ENCODE results near the gene ADGB.

DNA sequence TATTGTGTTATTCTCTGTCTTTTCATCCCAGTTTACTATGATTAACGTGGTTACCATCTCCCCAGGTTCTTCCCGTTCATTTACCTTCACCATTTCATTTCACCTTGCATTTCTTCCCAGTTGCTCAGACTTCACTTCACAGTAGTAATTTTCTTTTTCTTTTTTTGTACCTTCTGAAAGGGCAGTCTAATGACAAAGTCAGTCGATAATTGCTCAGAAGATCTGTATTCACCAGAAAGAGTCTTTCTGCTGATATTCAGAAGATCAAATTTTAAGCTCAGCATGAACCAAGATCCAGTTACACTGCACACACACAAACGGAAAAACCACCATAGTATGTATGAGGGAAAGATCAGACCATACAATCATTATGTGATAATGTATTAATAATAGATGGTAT is 265.5 kb downstream of the ADGB start:
- TF ChIP-seq, protein P1, sequence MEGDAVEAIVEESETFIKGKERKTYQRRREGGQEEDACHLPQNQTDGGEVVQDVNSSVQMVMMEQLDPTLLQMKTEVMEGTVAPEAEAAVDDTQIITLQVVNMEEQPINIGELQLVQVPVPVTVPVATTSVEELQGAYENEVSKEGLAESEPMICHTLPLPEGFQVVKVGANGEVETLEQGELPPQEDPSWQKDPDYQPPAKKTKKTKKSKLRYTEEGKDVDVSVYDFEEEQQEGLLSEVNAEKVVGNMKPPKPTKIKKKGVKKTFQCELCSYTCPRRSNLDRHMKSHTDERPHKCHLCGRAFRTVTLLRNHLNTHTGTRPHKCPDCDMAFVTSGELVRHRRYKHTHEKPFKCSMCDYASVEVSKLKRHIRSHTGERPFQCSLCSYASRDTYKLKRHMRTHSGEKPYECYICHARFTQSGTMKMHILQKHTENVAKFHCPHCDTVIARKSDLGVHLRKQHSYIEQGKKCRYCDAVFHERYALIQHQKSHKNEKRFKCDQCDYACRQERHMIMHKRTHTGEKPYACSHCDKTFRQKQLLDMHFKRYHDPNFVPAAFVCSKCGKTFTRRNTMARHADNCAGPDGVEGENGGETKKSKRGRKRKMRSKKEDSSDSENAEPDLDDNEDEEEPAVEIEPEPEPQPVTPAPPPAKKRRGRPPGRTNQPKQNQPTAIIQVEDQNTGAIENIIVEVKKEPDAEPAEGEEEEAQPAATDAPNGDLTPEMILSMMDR (IDR thresholded peaks at IDR 0.05) = no peak
- TF ChIP-seq POLR2A (IDR thresholded peaks at IDR 0.05) = no peak

Measured in esophagus squamous epithelium (tissue), 4 donors.